GM18499 (cell line): ENCODE measurements around the gene RGS14.

Experiments used
- ATAC-seq: cut with Tn5 transposase; IDR thresholded peaks from one replicate; pipeline ENCODE4 v1.9.1; 2021; ENCODE audit warnings: moderate number of reproducible peaks; ENCODE audit not compliant: insufficient read depth, unreplicated experiment

Gene RGS14

DNA sequence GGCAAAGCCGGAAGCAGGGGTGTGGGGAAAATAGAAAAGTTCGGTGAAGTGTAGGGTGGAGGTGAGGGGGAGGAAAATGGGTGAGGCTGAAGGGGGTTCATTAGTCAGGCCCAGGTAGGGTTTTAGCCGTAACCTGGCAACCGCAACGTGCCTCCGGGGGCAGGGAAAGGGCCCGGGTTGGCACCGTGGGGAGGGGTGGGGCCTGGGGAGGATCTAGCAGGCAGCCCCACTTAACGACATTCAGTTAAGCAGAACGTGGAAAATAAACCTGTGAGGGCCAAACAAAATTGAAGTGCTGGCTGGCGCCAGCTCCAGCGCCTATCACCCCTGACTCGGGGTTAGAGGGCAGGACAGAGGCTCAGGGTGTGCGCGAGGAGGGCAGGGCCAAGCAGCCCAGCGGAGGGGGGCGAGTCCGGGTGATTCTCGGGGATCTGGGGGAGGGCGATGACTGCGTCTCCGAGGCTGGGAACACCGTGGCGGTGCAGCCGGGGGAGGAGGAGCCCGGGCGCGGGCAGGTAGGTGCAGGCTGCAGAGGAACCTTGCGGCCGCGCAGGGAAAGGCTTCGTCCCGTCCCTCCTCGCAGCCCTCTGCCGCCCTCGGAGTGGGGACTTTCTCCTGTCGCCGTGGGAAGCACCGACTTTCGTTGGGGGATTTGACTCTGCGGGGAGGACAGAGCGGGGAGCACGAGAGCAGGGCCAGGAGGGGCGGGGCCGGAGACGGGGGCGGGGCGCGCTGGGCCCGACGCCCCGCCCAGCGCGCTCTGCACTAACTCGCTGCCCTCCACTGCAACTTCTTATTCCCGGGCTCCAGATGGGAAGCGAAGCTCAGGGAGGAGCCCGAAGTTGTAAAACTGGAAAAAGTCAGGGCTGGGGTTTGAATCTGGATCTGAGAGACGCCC is 5.1 kb downstream of the RGS14 start:
- ATAC-seq = no peak

DNA sequence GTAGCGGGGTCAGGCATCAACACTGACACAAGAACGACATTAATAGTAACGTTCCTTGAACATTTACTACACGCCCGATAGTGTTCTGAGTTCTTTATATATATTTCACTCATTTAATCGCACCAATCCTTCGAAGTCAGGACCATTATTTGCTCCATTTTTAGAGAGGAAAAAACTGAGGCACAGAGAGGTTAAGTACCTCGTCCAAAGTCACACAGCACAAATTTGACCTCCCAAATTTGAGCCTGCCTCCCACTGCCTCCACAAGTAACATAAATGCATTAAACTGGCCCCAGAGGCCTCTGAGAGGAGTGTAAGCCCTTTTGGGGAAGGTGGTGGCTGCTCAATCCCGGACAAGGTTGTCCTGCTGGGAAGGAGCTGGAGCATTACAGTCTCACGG is 5.8 kb downstream of the RGS14 start:
- no peak for ATAC-seq

DNA sequence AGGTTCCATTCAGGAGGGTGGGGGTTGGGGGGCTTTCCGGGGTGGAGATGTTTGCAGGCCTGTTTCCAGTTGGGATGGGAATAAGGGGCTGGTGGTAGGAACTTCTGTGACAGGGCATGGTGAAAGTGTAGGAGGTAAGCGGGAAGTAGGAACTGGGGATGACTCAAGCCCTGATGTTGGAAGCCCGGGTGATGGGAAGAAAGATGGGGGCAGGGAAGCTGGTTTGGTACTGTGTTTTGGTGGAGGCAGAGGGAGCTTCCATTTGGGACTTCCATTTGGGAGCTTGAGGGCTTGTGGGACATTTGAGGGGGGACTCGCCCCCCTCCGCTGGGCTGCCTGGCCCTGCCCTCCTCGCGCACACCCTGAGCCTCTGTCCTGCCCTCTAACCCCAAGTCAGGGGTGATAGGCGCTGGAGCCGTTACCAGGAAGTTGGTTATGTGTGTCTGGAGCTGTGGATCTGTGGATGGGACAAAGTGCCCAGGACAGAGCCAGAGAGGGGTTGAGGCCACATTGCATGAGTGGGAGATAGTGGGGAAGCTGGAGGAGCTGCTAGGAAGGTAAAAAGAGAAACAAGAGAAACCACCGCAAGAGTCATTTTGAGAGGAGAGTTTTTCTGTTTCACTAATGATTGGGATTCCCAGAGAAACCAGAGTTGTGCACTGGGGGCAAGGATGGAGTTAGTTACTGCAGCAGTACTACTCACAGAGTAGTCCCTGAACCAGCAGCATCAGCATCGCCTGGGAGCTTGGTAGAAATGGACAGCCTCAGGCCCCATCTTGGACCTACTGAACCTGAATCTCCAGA is 6.6 kb downstream of the RGS14 start:
- no peak for ATAC-seq

DNA sequence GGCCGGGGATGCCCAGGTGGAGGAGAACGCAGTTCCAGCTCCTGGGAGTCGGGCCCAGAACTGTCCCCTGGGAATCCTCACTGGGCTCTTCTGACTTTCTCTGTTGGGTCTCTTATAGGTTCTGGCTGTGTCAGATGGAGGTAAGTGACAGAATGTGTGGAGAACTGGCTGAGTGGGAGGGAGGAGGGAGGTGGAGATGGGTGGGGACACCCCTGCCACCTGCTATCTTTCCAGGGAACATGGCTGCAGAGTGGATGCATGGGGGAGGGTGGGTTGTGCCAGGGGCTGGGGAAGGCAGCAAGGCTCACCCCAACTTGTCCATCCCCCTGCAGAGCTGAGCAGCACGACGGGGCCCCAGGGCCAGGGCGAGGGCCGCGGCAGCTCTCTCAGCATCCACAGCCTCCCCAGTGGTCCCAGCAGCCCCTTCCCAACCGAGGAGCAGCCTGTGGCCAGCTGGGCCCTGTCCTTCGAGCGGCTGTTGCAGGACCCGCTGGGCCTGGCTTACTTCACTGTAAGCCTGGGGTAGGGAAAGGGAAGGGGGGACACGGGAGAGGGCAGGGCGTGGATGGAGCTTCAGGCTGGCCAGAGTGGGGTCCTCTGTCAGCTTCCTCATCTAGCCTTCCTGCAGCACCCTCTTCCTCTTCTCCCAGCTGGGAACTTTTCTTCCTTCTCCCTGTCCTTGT is 8.3 kb downstream of the RGS14 start:
- no peak for ATAC-seq

DNA sequence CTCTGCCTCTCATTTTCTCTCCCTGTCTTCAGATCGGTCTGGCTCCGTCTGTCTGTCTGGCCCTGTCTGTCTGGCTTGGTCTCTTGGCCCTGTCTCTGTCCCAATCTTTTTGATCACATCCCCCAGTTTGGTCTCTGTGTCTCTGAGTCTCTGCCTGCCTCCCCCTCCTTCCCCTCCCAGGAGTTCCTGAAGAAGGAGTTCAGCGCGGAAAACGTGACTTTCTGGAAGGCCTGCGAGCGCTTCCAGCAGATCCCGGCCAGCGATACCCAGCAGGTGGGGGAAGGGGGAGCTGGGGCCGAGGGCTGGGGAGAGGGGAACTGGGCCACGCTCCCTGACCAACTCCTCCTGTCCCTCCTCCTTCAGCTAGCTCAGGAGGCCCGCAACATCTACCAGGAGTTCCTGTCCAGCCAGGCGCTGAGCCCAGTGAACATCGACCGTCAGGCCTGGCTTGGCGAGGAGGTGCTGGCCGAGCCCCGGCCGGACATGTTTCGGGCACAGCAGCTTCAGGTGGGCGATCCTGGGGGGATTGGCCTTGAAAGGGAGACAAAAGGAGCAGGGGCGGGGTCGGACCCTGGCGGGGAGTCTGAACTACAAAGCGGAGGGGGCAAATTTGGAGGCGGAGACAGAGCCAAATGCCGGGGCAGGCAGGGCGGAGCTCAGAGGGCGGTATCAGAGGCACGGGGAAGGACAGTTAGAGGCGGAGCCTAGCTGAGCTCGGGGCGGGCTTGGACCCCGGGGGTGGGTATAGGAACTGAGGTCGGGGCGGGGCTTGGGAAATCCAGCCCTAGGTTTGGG is 9.0 kb downstream of the RGS14 start:
- no peak for ATAC-seq

DNA sequence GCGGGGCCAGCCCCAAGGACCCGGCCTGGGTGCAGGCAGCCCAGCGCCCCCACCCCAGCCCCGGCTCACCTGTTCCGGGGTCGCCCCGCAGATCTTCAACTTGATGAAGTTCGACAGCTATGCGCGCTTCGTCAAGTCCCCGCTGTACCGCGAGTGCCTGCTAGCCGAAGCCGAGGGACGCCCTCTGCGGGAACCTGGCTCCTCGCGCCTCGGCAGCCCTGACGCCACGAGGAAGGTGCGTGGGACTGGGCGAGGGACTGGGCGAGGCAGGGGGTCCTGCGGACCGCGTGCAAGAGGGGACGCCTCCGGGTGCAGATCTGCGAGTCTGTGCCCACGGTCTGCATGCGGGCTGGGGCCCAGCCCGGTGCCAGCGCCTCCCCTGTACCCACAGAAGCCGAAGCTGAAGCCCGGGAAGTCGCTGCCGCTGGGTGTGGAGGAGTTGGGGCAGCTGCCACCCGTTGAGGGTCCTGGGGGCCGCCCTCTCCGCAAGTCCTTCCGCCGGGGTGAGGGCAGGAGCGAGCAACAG is 9.7 kb downstream of the RGS14 start:
- ATAC-seq = no peak

DNA sequence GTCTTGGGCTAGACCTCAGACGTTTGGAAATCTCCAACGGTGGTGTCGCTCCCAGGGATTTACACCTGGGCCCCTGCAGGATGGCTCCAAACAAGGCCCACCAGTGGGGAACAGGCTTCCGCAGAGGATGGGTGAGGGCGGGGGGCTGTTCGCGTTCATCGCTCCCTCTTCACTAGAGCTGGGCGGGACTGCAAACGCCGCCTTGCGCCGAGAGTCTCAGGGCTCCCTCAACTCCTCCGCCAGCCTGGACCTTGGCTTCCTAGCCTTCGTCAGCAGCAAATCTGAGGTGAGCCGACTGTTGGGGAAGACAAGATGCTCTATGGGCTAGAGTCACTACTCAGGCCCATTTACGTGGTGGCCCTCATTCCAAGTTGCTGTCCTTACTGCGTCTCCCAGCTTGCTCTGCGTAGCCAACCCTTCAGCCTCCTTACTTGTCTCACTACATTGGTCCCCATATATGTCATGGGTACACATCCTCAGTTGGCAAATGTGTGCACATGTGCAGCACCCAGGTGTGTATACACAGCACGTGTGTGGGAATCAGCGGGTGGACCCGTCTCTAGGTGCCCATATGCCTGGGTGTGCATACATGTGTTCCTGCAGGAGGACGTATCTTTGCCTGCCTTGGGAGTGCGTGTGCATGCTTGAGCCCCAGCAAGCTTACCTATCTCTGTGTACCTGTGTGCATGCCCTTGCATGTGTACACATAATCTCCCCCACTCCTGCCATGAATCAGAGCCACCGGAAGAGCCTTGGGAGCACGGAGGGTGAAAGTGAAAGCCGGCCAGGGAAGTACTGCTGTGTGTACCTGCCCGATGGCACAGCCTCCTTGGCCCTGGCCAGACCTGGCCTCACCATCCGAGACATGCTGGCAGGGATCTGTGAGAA is 10.5 kb downstream of the RGS14 start:
- no peak for ATAC-seq

DNA sequence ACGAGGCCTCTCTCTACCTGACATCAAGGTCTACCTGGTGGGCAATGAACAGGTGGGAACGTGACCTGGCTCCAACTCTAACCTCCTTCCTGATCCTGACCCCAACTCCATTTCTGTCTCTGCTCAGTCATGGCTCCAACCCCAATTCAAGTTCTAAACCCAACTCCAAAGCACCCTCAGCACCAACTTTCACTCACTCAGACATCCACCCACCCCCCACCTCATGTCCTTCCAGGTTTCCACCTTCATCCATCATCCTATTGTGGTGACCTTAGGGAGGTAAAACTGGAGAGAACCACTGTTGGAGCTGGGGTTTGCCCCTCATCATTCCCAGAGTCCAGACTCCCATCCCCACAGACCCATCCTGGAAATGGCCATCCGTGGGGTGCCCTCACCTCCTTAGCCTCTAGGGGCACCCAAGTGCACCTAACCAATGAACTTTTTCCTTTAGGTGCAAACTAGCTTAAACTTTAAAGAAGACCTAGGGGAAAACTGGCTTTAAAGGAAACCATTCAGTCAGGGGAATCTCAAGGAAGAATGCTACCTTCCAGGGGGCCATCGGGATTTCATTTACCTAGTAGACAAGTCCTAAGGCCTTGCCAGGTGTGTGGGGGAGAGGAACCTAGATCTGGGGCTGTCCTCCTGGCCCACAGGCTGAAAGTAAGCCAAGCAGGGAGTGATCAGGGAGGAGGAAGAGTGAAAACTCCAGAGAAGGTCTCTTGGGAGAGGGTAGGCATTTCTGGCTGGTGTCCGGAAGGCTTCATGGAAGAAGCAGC is 11.3 kb downstream of the RGS14 start:
- ATAC-seq = no peak

DNA sequence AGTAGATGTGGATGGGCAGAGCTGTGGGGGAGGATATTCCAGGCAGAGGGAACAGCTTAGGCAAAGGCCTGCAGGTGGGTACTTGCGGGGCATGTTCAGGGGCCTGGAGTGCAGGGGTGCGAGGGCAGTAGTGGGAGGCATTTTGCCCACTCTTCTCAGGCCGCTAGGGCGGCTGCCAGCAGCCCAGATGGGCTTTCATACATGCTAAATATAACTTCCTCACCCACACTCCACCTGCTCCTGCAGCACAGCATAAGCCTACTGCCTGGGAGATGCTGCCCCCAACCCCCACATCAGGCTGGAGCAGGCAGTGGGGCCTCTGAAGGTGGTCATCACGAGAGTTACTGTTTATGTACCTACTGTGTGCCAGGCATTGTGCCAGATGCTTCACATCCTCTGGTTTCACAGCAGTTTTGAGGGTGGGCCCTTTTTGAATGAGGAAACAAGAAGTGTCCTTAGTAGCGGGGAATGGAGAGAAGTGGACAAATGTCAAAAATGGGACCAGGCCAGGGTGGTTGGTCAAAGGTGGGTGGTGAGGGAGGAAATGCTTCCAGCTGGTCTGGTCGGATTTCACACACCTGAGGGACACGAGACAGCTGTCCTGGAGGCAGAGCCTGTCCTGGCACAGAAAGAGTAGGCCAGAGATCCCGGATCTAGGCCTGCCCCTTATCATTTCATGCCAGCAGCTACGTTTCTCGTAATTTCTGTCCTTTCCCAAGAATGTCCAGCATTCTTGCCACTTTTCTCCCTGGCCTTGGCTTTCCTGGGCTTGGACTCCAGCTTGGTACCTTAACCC is 12.1 kb downstream of the RGS14 start:
- no peak for ATAC-seq

DNA sequence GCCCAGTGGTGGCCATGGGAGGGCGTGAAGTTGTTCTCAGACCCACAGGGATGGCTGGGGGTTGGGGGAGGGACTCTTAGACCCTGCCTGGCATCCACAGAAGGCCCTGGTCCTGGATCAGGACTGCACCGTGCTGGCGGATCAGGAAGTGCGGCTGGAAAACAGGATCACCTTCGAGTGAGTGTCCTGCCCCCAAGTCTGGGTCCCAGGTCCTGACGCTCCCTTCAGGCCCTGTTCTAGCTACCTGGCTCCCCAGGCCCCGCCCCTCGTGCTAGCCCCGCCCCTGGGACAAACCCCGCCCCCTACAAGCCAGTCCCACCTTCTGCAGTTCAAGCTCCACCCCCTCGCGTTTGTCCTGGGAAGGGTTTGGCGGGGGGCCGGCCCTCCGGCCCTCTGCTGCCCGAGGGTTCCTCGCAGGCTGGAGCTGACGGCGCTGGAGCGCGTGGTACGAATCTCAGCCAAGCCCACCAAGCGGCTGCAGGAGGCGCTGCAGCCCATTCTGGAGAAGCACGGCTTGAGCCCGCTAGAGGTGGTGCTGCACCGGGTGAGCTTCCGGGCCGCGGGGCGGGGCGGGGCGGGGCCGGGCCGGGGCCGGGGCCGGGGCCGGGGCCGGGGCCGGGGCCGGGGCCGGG is 12.9 kb downstream of the RGS14 start:
- ATAC-seq = no peak

DNA sequence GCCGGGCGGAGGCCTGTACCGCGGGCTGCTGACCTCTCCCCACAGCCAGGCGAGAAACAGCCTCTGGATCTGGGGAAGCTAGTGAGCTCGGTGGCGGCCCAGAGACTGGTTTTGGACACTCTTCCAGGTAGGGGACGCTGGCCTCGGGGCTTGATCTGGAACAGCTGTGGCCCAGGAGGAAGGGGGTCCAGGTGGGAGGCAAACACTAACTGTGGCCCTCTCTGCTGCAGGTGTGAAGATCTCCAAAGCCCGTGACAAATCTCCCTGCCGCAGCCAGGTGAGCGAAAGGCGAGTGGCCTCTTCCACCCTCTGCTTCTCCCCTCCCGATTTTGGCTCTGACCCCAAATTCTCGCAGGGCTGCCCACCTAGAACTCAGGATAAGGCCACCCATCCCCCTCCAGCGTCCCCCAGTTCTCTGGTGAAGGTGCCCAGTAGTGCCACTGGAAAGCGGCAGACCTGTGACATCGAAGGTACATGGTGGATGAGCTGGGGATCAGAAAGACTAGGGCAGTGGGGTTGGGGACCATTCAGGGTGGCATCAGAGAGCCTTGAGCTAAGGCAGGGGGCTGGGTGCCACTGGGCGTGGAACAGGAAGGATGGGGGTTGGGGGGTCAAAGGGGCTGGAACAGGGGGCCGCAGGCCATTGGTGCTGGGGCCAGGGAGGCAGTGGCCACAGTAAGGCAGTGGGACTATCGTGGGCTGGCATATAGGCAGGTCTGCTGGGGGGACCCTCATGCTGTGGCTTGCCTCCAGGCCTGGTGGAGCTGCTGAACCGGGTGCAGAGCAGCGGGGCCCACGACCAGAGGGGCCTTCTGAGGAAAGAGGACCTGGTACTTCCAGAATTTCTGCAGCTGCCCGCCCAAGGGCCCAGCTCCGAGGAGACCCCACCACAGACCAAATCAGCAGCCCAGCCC is 13.7 kb downstream of the RGS14 start:
- ATAC-seq = no peak

DNA sequence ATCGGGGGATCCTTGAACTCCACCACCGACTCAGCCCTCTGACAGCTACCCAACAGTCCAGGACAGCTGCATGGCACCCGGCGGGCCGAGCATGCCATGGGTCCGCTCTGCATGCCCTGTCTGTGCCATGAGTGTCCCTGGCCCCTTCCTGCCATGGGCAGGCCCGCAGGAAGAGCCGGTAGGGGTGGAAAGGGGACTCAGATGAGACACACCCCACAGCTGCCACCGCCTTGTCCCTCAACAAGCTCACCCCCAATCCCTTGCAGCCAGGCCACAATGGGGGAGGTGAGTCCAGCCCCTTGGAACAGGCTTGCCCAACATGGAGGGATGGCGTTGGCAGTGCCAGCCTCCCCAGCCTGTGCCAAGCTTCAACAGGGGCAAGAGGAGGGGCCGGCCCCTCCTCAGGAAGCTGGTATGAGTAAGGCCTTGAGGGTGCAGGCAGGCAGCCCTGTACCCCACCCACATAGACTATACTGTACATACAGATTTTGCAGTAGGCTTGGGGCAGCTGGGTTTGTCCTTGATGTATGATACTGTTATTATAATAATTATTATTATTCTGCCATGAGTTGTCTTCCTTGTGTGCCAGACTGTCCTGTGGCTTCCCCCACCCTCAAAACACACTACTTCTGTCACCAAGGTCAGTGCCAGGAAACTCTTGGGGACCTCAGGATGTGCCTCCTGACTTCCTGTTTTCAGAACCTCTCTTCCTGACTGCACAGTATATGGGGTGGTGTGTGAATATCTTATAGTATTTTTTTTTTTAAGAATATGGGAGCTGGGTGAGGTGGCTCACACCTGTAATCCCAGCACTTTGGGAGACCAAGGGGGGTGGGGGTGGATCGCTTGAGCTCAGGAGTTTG is 14.5 kb downstream of the RGS14 start:
- ATAC-seq = no peak

DNA sequence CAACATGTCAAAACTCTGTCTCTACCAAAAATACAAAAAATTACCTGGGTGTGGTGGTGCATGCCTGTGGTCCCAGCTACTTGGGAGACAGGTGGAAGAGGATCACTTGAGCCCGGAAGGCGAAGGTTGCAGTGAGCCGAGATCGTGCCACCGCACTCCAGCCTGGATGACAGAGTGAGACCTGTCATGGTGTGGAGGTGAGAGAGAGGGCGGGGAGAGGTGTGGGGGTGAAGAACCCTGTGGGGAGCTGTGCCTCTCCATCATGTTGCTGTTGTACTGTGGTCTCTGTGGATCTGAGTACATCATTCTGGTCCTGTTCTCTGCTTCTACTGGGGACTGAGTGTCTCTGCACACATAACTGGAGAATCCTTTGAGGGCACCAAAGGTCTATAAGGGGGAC is 15.2 kb downstream of the RGS14 start:
- ATAC-seq = no peak

DNA sequence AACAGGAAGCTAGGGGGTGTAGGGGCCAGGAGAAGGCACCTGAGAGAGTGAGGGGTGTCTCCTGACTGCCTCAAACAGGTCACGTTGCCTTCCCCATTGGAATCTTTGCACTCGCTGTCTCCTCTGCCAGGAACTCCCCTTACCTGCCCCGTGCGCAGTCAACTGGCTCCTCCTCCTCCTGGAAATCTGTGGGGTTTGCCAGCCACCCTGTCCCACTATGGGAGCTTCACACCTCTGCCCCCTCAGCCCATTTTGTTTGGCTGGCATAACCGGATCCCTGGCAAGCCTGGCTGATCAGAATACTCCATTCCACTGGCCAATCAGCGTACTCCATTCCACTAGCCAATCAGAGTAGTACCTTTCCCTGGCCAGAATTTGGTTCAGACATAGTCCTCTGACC is 16.1 kb downstream of the RGS14 start:
- ATAC-seq = no peak

DNA sequence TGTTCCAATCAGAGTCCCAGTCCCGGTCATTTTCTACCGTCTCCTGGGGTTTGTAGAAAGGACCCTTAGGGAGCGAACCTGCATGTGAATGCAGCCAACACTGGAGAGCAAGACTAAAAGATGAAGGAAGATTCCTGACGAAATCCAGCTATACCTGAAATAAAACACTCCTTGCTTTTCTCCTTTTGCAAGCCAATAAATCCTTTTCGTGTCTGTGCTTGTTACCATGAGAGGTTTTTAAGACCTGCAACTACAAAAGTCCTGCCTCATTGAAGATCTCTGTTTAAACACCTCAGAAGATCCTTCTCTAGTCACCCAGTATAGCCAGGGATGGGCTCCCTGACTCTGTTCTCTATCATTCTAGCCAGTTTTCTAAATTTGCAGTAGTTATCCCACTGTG is 16.5 kb downstream of the RGS14 start:
- no peak for ATAC-seq
